ENCODE data around the gene DHTKD1.

DHTKD1 gene, protein sequence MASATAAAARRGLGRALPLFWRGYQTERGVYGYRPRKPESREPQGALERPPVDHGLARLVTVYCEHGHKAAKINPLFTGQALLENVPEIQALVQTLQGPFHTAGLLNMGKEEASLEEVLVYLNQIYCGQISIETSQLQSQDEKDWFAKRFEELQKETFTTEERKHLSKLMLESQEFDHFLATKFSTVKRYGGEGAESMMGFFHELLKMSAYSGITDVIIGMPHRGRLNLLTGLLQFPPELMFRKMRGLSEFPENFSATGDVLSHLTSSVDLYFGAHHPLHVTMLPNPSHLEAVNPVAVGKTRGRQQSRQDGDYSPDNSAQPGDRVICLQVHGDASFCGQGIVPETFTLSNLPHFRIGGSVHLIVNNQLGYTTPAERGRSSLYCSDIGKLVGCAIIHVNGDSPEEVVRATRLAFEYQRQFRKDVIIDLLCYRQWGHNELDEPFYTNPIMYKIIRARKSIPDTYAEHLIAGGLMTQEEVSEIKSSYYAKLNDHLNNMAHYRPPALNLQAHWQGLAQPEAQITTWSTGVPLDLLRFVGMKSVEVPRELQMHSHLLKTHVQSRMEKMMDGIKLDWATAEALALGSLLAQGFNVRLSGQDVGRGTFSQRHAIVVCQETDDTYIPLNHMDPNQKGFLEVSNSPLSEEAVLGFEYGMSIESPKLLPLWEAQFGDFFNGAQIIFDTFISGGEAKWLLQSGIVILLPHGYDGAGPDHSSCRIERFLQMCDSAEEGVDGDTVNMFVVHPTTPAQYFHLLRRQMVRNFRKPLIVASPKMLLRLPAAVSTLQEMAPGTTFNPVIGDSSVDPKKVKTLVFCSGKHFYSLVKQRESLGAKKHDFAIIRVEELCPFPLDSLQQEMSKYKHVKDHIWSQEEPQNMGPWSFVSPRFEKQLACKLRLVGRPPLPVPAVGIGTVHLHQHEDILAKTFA

DNA sequence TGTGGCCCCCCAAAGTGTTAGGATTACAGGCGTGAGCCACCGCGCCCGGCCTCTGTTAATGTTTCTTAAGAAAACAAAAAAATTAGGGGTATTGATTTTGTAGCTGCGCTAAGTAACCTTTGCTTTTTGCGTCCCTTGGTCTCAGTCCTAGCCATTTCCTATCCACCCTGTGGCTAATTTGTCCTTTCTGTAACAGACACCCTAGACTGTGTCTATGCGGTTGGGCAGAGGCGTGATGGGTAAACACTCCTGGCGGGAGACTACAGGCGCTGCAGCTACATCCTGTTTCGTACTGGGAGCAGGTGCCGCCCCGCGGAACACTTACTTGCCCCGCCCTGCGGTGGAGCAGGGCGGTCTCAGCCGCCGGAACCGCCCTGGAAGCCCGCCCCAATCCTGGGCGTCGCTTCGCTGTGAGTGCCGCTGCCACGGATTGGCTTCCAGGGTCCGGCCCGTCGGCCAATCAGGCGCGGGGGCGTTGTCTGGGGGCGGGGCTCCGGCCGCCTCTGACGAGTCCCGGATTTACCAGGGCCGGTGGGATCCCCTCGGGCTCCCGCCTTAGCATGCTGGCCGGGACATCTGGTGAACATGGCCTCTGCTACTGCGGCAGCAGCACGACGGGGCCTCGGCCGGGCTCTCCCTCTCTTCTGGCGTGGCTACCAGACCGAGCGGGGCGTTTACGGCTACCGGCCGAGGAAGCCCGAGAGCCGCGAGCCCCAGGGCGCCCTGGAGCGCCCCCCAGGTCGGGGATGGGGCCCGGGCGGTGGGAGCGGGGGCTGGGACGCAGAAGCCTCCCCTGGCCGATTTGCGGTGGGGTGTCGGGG is at the start of gene DHTKD1:
Gene DHTKD1 (plus strand): TSS at position 506 of the 821 bp plus-strand sequence. CDS start 80 bp downstream, at position 586.
- DNase-seq (ENCODE audit: low read depth), result peak; percentile 99

DNA sequence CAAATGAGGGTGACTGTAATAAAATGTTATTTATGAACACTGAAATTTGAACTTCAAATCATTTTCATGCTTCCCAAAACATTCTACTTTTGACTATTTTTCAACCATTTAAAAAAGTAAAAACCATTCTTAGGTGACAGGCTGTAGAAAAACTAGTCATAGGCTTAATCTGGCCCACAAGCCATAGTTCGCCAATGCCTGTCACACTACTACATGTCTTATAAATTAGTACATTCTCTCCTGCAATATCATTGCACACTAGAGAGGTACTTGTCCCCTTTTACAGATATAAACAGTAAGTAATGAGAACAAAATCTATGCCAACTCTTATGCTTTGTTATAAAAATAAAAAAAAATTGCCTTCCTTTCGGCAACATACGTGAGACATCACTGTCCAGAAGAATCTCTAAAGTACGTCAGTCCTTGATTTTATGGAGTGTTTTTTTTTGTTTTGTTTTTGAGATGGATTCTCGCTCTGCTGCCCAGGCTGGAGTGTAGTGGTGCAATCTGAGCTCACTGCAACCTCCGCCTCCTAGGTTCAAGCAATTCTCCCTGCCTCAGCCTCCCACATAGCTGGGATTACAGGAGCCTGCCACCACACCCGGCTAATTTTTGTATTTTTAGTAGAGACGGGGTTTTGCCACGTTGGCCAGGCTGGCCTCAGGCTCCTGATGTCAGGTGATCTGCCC is 49.3 kb upstream of the DHTKD1 start:
- DNase-seq (ENCODE audit: low read depth), result no peak

DNA sequence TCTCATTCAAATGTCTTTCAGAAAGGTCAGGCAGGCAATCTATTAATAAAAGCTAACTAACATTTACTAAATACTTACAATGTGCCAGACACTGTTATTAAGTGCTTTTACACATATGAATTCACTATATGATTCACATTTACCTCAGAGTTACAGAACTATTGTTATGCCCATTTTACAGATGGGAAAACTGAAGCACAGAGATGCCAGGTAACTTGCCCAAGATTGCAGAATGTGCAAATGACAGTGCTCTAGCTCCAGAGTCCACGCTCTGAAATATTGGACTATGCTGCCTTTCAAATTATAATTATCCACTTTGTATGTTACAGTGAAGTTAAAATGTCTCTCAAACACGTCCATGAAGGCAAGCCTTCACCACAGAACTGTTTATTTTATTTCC is 48.2 kb upstream of the DHTKD1 start:
- no peak for DNase-seq (ENCODE audit: low read depth)

DNA sequence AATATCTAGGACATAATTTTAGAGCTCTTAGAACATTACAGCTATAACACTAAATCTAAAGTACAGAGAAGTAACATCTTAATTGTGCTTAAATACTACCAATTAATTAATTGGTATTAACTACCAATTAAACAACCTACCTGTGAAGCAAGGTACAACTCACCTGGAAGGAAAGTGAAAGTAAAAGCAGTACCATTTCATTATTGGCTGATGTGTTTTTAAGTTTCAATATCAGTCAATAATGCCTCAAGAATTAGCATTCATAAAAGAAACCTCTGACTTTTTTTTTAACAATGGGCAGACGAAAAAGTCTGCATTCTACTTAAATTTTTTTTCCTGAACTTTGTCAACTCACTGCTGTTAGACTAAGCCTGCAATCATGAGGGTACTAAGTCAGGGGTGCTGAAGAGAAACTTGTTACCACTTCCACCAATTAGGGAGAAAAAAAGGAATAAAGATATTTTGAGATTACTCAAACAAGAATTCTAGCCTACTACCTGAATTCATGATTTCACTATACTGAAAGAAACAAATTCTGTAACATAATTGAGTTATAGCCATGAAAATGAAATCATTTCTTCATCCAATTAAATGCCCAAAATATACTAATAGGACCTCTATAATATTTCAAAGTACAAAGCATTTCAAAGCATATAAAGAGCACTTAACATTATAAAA is 46.0 kb upstream of the DHTKD1 start:
- no peak for DNase-seq (ENCODE audit: low read depth)

DNA sequence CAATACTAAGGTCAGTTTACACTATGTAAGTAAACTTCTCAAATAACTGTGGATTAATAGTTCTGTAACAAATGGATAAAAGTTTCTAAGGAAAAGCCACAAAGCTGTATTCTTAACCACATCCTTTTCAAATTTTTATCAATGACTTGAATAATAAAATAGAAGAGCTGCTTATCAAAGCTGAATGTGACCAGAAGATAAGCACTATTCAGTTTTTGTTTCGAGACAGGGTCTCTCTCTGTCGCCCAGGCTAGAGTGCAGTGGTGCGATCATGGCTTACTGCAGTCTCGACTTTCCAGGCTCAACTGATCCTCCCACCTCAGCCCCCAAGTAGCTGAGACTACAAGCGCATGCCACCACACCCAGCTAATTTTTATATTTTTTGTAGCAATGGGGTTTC is 43.2 kb upstream of the DHTKD1 start:
- no peak for DNase-seq (ENCODE audit: low read depth)

DNA sequence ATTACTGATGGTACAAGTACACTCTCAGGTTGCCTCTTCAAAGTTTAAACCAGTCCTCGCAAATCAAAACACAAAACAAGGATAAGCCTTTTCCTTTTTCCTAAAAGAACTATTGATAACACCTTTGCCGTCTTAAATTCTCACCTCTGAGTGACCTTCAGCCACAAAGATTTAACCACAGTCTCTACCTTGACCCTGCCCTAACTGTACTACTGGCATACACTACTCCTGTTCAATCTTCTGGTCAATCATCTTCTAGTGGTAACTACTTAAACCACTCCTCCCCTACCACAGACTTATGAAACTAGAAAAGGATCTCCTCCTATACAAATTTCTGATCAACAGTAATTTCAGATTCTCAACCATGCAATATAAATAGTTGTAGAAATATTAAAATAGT is 41.2 kb upstream of the DHTKD1 start:
- no peak for DNase-seq (ENCODE audit: low read depth)

DNA sequence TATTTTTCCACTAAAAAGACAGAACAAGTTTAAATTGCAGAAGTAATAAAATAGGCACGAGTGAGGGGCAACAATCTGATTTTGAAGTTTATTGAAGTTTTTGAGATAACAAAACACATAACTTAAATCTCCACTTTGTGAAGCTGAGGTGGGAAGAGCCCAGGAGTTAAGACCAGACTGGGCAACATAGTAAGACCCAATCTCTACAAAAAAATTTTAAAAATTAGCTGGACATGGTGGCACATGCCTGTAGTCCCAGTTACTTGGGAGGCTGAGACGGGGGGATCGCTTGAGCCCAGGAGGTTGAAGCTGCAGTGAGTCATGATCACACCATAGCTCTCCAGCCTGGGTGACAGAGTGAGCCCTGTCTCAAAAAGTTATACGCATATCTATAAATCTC is 37.4 kb upstream of the DHTKD1 start:
- no peak for DNase-seq (ENCODE audit: low read depth)

DNA sequence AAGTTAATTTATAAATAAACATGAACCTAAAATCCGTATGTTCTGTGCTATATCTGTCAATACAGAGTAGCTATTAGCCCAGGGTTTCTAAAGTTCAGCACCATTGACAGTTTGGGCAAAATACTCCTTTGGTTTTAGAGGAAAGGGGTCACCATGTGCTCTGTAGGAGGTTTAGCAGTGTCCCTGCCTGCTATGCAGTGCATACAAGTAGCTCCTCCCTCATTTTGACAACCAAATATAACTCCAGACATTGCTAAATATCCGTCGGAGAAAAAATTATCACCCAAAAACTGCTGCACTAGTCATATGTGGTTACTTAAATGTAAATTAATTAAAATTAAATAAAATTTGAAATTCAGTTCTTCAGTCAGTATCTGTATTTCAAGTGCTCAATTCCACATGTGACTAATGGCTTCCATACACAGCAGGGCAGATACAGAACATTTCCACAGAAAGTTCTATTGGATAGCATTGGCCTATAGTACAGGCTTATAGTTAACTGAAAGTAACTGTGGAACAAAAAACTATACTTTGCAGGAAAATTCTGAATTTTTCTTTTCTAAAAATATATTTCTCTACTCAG is 32.6 kb upstream of the DHTKD1 start:
- no peak for DNase-seq (ENCODE audit: low read depth)

DNA sequence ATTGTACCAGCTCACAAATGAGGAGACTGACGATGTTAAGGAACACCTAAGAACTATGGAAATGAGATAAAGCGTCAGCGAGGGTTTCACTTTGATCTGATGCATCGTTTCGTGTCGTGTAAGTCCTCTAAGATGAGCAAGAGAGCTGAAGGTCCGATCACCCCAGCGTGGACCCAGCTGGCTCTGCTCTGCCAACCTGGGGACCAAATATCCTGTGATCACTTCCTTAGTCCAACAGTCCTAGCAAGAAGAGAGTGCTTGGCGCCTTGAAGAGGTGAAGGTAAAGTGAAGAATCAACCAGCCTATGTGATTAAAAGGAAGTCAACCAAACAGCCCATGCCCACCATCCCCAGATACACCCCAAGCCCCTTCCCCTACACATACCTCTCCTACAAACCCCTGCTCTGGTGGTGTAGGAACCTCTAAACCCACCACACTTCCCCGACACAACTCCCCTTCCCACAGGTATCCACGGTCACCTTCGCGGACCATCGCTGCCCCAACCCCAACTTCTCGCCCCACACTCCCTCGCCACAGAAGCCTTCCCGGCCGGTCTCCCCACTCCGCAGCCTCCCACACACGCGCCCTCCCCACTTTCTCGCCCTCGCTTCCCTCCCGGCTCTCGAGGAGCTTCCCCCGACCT is 26.9 kb upstream of the DHTKD1 start:
- DNase-seq (ENCODE audit: low read depth), result peak; percentile 14

DNA sequence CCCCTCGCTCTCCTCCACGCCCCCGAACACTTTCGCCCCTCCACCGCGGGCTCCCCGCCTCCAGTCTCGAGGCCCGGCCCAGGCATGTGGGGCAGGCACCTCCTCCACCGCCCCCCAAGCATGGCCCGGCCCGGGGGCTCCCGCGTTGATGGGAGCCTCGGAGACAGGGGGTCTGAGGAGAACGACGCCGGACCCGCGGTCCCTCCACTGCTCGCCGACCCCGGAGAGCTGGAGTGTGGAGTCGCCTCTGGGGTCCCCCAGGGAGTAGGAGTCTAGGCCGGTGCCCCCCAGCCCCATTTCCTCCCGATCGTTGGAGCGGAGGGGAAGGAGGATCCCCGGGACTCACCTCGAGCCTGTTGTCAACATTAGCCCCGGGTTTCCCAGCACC is 26.4 kb upstream of the DHTKD1 start:
- DNase-seq (ENCODE audit: low read depth), result peak; percentile 35

DNA sequence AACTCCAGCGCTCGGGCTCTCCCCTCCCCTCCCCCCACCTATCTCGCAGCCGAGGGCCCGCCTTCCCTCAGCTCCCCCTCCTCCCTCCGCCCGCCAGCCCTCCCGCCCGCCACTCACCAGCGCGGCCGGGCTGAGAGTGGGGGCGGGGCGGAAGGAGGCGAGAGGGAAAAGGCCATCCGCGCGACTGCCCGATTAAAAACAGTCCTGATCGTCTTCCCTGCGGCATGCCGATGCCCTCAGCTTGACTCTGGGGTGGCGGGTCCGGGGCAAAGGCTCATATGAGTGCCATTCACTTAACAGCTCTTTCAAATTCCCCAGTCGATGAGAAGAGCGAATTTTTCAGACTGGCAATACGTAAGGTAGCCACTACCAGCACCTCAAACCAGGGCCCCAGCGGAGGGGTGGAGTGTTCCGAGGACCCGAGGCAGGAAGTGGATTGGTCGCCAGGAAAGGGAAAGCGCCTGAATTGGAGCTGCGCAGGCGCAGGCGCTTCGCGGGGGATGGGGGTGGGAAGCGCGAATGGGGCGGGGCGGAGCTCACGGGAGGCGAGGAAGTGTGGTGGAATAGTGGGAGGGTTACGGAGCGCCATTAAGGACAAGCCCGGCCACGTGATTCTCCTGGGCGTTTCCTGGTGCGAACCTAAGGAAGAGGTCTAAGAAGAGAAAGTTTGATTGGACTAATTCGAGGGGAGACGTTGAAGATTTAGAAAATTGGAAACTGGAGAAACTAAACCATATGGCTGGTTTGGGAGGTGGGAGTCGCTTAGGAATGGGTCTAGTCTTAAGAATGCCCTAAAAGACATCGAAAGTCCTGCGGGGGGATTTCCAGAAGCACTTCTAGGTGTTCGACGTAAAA is 25.7 kb upstream of the DHTKD1 start, which contains the start of gene UPF2:
Gene UPF2 (minus strand): TSS at position 13 of the 855 bp plus-strand sequence. CDS start 7,386 bp downstream, outside the sequence.
- peak; percentile 99 for DNase-seq (ENCODE audit: low read depth)

DNA sequence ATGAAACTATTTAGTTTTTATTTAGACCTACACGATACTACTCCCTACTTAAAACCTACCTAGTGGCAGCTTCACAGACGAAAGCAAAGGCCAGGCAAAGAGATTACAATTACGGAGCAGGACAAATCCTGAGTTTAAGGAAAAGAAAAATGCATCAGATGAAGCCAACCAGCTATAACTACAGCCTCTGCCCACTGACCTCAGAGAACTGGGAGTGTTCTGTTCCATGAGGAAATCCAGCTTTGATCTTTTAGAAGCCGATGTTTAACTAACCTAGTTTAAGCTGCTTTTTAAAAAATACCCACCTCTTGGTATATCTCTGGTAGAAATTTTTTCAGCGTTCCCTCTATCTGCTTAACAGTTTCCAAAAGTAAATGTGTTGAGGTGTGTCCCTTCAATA is 23.2 kb upstream of the DHTKD1 start:
- no peak for DNase-seq (ENCODE audit: low read depth)

DNA sequence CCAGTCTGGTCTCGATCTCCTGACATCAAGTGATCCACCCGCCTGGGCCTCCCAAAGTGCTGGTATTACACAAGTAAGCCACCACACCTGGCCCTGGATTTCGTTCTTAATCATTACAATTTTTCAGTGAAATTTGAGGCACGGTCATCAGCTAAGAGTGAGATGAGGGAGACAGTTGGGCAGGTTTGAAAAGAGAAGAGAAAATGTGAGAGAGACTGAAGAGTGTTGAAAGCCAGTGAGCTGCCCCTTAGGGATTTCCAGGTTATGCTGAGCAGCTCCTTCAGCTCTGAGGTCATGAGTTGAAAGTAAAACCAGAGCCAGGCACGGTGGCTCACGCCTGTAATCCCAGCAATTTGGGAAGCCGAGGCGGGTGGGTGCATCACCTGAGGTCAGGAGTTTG is 20.2 kb upstream of the DHTKD1 start:
- no peak for DNase-seq (ENCODE audit: low read depth)

DNA sequence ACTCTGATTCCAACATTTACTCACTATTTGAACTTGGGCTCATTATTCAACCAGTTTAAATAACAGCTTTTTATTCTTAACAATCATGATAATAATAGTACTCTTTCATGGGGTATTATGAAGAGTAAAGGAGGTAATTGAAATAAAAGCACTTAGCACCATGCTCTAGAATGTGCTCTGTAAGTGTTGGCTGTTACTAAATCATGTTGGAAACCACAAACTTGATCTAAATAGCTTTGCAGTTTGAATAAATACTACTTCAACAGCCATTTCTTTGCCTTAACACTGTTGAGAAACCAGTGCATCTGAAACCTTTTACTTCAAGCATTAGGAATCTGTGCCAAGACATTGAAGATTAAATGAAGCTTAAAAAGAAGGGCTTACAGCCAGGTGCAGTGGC is 18.2 kb upstream of the DHTKD1 start:
- DNase-seq (ENCODE audit: low read depth), result no peak

DNA sequence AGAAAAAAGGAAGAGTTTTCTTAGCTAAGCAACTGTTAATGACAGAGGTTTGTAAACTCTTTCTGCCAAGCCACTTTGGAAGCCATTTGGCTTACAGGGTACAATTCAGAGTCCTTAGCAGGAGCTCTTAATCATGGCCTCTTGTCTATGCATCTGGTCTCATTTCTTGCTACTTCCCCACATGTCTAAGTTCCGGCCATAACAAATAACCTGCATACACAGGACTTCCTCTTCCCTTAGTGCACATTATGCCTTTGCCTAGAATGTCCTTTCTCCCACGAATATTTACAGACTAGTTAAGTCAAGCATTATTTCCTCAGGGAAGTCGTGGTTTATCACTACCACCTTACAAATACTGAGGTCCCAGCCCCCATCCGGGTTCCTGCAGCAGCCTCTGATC is 17.5 kb upstream of the DHTKD1 start:
- no peak for DNase-seq (ENCODE audit: low read depth)

DNA sequence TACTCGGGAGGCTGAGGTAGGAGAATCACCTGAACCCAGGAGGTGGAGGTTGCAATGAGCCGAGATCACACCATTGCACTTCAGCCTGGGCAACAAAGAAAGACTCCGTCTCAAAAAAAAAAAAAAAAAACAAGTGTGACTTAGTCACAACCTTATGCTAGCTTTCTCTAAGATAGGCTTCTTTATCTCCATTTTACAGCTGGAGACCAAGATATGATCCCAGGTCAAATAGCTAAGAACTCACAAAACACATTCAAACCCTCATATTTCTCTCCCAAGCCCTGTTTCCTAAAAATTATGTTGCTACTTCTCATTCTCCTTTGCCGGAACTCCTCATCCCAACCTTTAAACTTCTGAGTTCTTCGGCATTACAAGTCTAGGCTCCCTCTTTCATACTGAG is 13.0 kb upstream of the DHTKD1 start:
- no peak for DNase-seq (ENCODE audit: low read depth)

DNA sequence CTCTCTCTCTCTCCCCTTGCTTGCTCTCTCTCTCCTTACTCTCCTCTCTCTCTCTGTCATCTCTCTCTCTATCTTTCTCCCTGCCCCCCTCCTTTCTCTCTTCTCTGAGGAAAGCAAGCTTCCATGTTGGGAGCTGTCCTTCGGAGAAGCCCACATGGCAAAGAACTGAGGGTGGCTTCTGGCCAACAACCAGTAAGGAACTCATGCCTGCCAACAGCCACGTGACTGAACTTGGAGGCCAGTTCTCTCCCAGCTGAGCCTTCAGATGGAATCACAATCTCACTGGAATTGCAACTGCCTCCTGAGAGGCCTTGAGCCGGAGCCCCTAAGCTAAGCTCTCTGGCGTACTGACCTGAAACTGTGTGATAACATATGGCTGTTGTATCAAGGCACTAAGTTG is 12.0 kb upstream of the DHTKD1 start:
- DNase-seq (ENCODE audit: low read depth), result no peak

DNA sequence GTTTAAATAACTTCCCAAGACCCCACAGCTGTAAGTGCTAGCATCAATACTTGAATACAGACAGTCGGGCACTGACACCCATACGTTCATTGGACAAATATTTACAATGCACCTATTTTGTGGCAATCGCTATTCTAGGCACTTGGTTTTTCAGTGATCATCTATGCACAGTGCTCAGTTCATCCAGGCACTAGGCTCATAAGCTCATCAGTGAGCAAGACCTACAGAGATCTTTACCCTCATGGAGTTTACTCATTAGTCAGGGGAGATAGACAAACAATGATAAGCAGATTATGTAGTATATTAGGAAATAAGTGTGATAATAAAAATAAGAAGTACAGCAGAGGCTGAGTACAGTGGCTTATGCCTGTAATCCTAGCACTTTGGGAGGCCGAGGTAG is 7.6 kb upstream of the DHTKD1 start:
- DNase-seq (ENCODE audit: low read depth), result no peak
